HG02970 (cell line): Measurements from ENCODE around the gene ARMCX4.
"Not testable (repeated sequence)": the region's sequence is repeated elsewhere in the genome, so short reads cannot be mapped to it uniquely, and the experiment has no call there.

Experiments
- ATAC-seq: cut with Tn5 transposase; IDR thresholded peaks from one replicate; pipeline ENCODE4 v1.9.1; 2021; ENCODE audit warnings: mild to moderate bottlenecking, moderate library complexity, moderate number of reproducible peaks; ENCODE audit not compliant: unreplicated experiment, low FRiP score

The ARMCX4 gene

GRCh38 chrX:101485212-101485949 is at the start of gene ARMCX4:
ARMCX4 (plus strand) TSS chrX:101485456; CDS start chrX:101488590, 3,134 bp downstream.
- ATAC-seq: no peak

DNA sequence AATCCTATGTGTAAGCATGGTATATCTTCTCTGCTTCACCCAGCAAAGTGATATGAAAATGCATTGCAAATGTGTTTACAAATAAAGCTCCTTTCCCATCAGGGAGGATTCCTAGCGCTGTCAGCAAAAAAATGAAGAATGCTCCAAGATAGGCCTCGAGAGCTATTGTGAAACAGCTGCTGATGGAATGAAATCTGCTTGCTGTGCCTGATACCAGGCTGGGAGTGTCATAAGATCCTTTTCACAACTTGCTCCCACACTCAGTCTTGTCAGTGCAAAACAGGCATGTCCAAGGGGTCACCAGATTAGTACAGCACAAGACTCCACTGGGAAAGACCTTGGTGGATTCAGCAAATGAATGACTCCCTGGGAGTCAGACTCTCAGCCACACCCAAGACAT is 43.2 kb upstream of the ARMCX4 start:
- ATAC-seq: no peak

DNA sequence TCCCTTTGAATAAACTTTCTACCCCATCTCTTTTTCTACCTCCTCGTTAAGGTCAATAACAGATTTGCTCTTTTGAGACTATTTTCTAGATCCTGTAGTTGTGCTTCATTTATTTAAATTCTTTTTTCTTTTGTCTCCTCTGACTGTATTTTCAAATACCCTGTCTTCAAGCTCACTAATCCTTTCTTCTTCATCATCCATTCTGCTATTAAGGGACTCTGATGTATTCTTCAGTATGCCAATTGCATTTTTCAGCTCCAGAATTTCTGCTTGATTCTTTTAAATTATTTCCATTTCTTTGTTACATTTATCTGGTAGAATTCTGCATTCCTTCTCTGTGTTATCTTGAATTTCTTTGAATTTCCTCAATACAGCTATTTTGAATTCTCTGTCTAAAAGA is 36.0 kb upstream of the ARMCX4 start:
- ATAC-seq: no peak

DNA sequence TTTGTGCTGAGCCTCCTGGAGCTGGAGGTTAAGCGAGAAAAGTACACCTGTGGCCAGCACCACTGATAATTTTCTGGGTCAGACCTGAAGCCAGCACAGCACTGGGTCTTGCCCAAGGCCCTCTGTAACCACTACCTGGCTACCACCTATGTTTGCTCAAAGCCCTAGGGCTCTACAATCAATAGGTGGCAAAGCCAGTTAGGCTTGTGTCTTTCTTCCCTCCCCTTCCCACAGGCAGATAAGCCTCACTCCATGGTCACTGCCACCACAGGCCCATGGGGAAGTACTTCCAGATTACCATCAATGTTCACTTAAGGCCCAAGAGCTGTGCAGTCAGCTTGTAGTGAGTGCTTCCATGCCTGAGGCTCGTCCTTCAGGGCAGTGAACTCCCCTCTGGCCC is 35.2 kb upstream of the ARMCX4 start:
- ATAC-seq: no peak

DNA sequence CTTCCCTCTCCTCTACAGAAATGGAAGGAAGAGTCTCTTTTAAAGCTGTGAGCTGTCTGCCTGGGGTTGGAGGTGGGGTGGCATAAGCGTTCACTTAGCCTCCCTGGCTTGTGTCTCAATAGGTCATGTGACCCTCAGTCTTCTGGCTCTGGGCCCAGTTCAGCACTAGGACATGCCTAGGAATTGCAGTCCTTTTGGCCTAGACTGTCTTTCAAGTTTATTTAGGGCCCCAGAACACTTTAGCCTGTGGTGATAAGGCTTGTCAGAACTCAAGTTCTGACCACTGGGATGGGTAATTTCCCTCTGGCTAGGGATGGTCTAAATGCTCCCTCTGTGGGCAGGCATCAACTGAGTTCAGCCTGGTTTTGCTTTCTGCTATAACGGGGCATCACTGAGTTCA is 34.3 kb upstream of the ARMCX4 start:
- ATAC-seq: no peak

GRCh38 chrX:101452056-101452455 is 33.2 kb upstream of the ARMCX4 start:
- ATAC-seq: no peak

DNA sequence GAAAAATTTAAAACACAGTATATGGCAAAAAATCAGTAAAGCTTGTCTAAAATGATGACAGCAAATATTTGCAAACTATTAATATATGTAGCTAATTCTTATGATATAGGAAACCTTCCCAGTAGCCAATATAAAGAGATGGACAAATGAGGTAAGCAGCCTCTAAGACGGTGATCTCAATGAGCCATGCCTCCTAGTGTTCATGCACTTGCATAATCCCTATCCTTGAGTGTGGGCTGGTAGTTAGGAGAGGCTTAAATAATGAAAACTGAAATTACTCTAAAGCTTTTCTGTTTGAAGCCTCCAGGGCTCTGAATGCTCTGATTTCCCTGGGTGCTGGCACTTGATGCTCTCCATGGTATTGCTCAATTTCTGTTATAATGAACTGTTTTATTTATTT is 24.6 kb upstream of the ARMCX4 start:
- no peak for ATAC-seq

GRCh38 chrX:101462892-101463291 is 22.4 kb upstream of the ARMCX4 start:
- no peak for ATAC-seq

- ATAC-seq: no peak
Observed at GRCh38 chrX:101478366-101478765, 6.9 kb upstream of the ARMCX4 start.

GRCh38 chrX:101482296-101482695 is 3.0 kb upstream of the ARMCX4 start:
- no peak for ATAC-seq

DNA sequence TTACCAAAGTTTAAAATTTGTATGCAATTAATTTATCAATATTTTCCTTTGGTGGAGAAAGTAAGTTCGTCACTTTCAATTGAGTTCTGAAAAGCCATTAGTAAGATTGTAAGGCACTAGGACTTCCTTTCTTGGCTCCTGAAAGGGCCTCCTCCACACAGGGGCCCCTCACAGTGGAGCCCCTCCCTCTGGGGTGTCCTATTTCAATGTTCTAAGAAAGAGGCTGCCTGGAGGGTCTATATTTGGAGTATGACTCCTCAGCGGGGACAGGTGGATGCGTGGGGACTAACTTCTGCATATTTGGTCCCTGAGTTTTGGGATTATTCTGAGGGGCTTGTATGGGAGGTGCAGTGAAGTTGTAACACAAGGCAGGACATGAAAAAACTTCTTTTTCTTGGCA is 1.6 kb upstream of the ARMCX4 start:
- ATAC-seq: no peak

- no peak for ATAC-seq
Observed at GRCh38 chrX:101484135-101484534, 1.1 kb upstream of the ARMCX4 start.

DNA sequence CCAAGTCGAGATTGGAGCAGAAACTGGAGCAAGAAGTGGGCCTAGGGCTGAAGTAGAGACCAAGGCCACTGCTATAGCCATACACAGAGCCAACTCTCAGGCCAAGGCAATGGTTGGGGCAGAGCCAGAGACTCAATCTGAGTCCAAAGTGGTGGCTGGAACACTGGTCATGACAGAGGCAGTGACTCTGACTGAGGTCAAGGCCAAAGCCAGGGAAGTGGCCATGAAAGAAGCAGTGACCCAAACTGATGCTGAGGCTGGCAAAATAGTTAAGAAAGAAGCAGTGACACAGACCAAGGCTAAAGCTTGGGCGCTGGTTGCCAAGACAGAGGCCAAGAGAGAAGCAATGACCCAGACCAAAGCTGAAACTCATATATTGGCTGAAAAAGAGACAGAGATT is 3.5 kb downstream of the ARMCX4 start:
- no peak for ATAC-seq

GRCh38 chrX:101491943-101492342 is 6.7 kb downstream of the ARMCX4 start:
- no peak for ATAC-seq

DNA sequence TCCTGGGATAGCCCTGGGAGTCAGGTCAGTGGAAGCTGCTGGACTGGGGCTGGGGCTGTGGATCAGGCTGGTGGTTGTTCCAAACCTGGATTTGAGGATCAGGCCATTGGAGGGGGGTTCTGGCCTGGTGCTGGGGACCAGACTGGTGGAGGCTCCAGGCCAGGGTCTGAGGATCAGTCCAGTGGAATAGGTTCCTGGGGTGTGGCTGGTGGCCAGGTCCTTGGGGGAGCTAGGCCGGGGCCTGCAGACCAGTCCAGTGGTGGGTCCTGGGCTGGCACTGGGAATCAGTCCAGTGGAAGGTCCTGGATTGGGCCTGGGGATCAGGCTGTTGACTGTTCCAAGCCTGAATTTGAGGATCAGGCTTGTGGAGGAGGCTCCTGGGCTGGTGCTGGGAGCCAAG is 8.0 kb downstream of the ARMCX4 start:
- ATAC-seq: no peak

DNA sequence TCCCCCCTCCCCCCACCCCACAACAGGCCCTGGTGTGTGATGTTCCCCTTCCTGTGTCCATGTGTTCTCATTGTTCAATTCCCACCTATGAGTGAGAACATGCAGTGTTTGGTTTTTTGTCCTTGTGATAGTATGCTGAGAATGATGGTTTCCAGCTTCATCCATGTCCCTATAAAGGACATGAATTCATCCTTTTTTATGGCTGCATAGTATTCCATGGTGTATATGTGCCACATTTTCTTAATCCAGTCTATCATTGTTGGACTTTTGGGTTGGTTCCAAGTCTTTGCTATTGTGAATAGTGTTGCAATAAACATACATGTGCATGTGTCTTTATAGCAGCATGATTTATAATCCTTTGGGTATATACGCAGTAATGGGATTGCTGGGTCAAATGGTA is 17.7 kb downstream of the ARMCX4 start:
- ATAC-seq: not testable (repeated sequence)

- no peak for ATAC-seq
Observed at GRCh38 chrX:101507372-101507771, 22.1 kb downstream of the ARMCX4 start.

DNA sequence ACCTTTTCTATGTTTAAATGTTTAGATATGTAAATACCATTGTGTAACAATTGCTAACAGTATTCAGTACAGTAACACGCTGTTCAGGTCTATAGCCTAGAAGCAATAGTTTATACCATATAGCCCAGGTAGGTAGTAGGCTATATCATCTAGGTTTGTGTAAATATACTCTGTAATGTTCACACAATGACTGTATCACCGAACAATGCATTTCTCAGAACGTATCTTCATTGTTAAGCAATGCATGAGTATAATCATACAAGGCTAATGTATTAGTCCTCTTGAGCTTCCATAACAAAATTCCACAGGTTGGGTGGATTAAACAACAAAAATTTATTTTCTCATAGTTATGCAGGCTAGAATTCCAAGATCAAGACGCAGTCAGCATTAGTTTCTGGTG is 22.7 kb downstream of the ARMCX4 start:
- ATAC-seq: no peak

GRCh38 chrX:101530944-101531343 is 45.7 kb downstream of the ARMCX4 start:
- no peak for ATAC-seq
